ENCODE measurements around the gene STRIP2.
"Not testable (repeated sequence)": the region's sequence is repeated elsewhere in the genome, so short reads cannot be mapped to it uniquely, and the experiment has no call there.

DNA sequence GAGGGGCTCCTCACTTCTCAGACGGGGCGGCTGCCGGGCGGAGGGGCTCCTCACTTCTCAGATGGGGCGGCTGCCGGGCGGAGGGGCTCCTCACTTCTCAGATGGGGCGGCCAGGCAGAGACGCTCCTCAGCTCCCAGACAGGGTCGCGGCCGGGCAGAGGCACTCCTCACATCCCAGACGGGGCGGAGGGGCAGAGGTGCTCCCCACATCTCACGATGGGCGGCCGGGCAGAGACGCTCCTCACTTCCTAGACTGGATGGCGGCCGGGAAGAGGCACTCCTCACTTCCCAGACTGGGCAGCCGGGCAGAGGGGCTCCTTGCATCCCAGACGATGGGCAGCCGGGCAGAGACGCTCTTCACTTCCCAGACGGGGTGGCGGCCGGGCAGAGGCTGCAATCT lies 42.2 kb downstream of the STRIP2 start:
- TF ChIP-seq CTCF, POLR2A (IDR thresholded peaks at IDR 0.05): not testable (repeated sequence)
